GM19099 (cell line): ENCODE data around the gene NHEJ1.

Experiments used
- POLR2A ChIP-seq: IDR thresholded peaks from 3 replicates; pipeline ENCODE4 v1.6.1; 2011; ENCODE audit warnings: low read depth; ENCODE audit not compliant: insufficient read length; ENCODE audit errors: extremely low read depth

NHEJ1 gene

DNA sequence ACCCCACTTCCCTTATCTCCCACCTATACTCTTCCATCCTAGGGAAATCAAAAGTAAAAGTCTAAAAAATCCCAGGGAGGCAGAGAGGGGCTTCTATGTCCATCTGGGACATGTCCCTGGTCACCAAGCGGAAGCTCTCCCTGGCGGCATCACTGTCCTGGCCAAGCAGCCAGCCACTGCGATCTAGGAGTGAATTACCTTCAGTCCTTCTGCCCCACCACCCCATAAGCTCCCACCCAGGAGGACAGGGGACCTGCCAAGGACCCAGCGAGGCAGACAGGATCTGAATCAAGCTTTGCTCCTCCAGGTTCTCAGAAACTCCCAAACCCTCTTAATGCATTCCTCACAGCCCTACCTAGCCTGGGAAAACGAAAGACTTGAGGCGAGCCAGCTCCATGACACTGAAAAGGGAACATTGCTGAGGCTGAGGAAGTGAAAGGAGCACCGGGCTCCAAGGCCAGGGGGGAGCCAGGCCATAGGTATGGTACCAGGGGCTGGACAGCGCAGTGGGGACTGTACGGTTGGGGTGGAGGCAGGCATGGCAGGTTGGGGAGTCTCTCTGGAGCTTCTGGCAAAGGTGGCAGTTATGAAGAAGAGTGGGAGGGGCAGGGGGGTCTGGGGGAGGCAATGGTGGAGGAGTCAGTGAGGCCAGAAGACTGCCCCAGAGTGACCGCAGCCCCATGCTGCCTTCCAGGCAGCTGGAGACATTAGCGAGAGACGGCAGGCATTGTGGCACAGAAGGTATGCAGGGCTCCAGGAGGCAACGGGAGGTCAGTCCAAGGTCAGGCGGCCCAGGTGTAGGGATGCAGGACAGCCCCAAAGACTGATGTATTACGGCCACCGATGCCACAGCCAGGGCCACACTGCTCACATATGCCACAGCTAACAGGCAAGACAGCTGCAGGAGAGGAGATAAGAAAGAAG lies 11.9 kb upstream of the NHEJ1 start:
- TF ChIP-seq POLR2A: no peak

- no peak for TF ChIP-seq POLR2A
Observed at GRCh38 chr2:219171231-219171651, 10.6 kb upstream of the NHEJ1 start.

DNA sequence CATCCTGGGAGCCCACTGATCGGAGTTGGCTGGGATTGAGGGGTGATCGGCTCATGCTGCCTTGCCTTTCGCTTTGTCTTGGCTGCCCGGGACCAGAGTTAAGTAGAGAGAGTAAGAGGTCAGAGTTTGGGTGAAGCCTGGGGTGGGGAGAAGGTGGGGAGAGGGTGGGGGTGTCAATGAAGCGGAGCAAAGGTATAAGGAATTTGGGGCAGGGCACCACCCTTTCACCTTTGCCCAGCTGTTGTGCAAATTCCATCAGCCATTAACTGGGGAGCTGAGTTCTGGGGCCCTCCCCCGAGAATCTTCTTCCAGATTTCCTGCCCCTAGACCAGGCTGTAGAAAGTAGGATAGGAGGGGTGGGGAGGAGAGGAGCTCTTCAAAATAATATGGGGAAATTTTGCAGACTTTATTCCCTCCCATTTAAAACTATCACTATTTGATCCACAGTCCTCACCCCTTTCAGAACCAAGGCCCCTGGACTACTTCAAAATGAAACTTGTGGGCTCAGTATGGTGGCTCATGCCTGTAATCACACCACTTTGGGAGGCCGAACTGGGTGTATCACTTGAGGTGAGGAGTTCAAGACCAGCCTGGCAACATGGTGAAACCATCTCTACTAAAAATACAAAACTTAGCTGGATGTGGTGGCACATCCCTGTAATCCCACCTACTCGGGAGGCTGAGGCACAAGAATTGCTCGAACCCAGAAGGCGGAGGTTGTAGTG lies 9.5 kb upstream of the NHEJ1 start, which contains the start of gene SLC23A3:
Gene SLC23A3, minus strand, starts transcription at position 100 of the 725 bp plus-strand sequence. Its CDS starts 45 bp downstream, at position 55.
- no peak for TF ChIP-seq POLR2A

- no peak for TF ChIP-seq POLR2A
Observed at GRCh38 chr2:219168932-219169331, 8.3 kb upstream of the NHEJ1 start.

DNA sequence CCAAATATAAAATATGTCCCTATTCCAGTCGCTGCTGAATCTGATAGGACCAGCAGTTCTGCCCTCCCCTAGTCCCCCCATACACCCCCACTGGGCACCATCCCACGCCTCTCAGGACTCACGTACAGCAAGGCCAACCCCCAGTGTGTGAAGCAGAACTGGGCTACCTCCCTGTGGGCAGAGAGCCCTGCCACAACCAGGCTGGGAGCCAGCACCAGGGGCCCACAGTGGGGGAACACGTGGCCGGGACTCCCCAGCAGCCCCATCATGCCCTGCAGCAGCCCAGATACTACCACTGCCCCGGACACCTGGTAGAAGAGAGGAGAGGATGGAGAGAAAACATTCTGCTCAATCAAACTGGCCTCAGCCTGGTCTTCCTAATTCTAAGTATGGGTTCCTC lies 7.9 kb upstream of the NHEJ1 start:
- no peak for TF ChIP-seq POLR2A

GRCh38 chr2:219167997-219168396 lies 7.4 kb upstream of the NHEJ1 start:
- TF ChIP-seq POLR2A: no peak

DNA sequence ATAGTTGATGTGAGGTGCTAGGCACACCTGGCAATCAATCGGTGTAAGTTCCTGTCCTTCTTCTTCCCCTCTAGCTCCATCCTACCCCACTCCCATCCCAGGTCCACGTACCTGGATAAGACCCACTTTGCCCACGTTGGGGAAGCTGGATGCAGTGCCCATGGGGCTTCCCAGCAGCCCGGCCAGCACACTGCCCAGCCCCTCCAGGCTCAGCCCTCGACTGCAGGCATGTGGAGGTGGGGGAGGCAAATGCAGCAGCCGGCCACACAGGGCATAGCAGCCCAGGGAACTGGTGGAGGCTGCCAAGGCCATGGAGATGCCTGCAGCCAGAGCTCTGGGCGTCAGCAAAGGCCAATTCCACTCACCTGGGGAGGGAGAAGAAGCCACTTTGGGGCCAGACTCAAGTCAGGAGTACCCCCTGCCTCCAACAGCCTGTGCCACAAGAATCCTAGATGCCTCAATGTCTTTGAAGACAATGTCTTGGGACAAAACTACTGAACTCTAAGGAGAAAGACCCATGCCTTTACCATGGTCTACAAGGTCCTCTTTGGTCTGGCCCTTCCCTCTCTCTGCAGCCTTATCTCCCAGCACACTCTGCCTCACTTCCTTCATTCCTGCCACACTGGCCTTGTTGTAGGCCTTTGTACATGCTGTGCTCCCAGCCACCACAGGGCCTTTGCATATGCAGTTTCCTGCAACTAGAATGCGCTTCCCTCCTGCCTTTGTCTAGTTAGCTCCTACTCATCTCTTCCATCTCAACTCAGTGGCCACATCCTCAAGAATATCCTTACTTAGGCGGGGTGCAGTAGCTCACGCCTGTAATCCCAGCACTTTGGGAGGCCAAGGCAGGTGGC lies 4.7 kb upstream of the NHEJ1 start:
- no peak for TF ChIP-seq POLR2A

GRCh38 chr2:219163156-219163555 lies 2.5 kb upstream of the NHEJ1 start:
- no peak for TF ChIP-seq POLR2A

- no peak for TF ChIP-seq POLR2A
Observed at GRCh38 chr2:219161097-219161496, 482 bp upstream of the NHEJ1 start.

GRCh38 chr2:219159771-219160185 lies 837 bp downstream of the NHEJ1 start:
- TF ChIP-seq POLR2A: no peak

- no peak for TF ChIP-seq POLR2A
Observed at GRCh38 chr2:219158586-219158985, 2.0 kb downstream of the NHEJ1 start.

DNA sequence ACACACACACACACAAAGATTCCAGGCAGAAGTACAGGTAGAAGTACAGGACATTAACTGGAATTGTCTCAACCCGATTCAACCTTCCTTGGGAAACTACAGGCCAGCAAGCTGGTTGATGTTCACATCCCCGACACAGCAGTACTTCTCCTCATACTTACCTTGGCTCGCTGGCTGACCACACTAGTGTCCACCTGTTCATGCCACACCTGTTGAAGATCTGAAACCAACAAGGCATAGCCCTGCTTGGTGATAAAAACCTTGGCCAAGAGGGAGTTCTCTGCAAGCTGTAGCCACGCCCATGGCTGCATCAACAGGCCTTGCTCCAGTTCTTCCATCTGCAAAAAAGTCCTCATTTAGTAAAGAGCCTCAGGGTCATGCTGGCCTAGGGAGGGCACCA lies 2.6 kb downstream of the NHEJ1 start:
- no peak for TF ChIP-seq POLR2A

DNA sequence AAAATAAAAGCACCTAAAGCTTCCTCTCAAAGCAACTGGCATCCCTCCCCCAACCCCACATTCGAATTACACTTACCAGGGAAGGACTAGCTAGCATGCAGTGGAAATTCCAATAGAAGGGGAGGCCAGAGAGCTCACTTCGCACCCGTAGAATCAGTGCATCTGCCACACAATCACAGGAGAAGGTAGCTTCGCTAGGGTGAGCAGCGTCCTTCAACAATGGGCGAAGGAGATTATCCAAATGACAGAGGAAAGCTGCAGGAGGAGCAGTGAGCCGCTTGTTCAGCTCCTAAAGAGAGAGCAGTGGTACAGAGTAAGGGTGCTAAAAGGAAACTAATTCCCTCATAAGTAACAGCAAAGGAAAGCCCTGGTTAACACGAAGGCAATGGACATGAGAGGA lies 3.2 kb downstream of the NHEJ1 start:
- TF ChIP-seq POLR2A: no peak

- no peak for TF ChIP-seq POLR2A
Observed at GRCh38 chr2:219155054-219155644, 5.5 kb downstream of the NHEJ1 start.
